GM18517 (cell line): ENCODE measurements around the gene UBN2.
"Not testable (repeated sequence)": the region's sequence is repeated elsewhere in the genome, so short reads cannot be mapped to it uniquely, and the experiment has no call there.

Experiments used
- ATAC-seq: cut with Tn5 transposase; IDR thresholded peaks from one replicate; pipeline ENCODE4 v1.9.1; 2021; ENCODE audit warnings: mild to moderate bottlenecking, moderate library complexity; ENCODE audit not compliant: unreplicated experiment

Gene UBN2

DNA sequence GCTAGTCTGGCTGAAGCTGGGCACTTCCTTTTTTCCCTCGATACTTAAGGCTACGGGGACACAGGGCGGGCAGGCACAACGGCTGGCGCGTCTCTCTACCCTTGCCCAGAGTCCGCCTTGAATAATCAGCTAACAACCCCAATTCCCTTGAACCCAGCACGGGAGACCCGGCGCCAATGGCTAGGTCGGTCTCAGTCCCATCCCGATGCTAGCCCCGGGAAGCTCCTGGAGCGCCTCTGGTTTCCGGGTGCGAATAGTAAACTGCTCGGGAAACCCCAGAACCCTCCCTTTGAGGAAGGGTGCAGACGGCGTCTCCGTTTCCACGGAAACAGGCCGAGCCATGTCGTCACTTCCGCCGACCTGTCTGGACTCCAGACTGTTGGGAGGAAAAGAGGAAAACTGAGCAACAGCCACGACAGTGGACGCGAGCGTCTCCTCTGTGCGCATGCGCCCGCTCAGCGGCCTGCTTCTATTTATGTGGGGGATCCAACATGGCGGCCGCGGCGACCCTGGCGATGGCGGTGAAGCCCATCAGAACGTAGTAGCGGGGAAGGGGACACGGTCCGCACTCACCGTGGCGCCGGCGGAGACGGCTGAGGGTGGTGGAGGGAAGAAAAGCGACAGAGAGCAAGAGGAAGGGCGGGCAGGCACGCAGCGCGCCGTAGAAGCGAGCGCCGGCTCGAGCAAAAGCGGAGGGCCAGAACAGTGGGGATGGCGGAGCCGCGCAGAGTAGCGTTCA lies at the start of gene UBN2:
Gene UBN2 (plus strand): TSS at position 464 of the 739 bp plus-strand sequence. CDS start 248 bp downstream, at position 712.
- peak; percentile 91 for ATAC-seq

DNA sequence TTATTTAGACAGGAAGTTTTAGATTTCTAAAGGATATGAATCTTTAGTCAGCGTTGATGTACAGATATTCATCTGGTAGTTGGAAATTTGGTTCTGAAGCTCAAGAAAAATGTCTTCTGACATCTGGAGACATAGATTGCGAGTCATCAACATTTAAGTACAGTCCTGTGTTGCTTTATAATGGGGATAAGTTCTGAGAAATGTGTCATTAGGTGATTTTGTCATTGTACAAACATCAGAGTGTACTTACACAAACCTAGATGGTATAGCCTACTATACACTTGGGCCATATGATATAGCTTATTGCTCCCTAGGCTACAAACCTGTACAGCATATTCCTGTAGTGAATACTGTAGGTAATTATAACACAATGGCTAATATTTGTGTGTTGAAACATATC lies 49.6 kb upstream of the UBN2 start:
- ATAC-seq, result no peak

DNA sequence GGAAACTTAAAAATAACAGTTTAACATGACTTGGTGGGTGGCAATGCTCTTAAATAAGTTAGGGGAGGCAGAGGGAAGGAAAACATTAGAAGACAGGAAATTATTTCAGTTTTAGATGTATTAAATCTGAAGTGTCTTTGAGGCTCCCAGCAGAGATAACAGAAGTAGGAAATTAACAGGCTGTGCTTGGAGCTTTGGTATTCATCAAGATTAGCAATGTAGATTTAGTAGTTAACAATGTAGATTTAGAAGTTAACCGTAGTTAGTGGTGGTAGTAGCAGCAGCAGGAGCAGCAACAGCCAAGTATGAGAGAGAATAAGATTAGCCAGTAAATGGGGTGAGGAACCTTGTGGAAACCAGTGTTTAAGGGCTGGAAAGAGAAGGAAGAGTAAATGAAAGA lies 48.7 kb upstream of the UBN2 start:
- ATAC-seq, result no peak

DNA sequence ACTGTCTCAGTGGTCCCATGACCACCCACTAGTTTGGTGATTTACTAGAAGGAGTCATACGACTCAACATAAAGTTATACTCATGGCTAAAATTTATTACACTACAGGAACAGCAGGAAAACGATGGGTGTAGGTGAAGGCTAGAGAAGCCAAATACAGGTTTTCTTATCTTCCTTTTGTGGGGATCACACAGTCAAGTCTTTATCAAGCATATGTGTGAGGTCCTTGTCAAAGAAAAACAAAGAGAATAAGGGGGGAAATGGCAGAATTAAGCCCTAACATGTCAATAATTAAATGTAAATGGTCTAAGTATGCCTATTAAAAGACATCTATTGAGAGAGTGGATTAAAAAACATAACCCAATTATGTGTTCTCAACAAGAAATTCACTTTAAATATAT lies 47.8 kb upstream of the UBN2 start:
- ATAC-seq, result no peak

DNA sequence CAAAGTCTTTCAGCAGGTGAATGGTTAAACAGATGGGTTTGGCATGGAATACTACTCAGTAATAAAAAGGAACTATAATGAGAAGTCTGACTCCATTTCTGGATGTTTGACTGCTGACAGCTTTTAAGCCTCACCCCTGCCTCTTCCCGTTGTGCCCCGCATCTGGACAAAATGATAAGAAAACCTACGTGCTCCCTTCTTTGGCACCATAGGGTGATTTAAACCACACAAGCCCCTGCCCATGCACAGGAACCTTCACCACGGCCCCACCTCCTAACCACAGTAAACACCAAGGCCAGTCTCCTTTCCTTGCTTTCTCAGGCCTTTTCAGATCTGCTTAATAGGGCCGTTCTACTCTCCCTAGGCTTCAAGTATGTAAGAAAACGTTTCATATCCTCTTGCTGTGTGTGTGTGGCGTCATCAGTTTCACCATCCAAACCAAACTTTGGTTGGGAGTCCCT lies 47.1 kb upstream of the UBN2 start:
- ATAC-seq, result no peak

DNA sequence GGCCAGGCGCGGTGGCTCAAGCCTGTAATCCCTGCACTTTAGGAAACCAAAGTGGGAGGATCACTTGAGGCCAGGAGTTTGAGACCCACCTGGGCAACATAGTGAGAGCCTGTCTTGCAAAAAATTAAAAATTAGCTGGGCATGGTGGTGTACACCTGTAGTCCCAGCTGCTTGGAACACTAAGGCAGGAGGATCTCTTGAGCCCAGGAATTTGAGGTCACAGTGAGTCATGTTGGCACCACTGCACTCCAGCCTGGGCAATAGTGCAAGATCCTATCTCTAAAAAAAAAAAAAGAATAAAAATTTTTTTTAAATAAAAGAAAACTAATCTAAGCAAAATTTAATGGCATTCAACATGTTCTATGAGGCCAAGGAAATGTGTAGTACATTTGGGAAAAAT lies 44.9 kb upstream of the UBN2 start:
- no peak for ATAC-seq

DNA sequence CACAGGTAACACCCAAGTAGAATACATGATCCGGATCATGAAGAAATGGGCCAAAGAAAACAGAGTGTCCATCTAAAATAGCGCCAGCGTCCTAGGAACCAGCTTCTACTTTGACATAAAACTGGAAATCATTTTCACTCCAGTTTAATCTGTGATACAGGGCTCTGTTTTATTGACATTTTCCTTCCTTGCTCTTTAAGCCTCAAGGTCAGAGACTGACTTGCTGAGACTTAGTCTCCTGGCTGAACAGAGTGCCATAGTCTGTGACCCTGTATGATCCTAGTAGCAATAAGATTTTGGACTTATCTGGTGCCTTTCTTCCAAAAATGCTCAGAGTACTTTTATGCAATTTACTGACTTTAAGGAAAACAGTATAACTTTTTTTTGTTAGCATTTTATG lies 41.7 kb upstream of the UBN2 start:
- no peak for ATAC-seq

DNA sequence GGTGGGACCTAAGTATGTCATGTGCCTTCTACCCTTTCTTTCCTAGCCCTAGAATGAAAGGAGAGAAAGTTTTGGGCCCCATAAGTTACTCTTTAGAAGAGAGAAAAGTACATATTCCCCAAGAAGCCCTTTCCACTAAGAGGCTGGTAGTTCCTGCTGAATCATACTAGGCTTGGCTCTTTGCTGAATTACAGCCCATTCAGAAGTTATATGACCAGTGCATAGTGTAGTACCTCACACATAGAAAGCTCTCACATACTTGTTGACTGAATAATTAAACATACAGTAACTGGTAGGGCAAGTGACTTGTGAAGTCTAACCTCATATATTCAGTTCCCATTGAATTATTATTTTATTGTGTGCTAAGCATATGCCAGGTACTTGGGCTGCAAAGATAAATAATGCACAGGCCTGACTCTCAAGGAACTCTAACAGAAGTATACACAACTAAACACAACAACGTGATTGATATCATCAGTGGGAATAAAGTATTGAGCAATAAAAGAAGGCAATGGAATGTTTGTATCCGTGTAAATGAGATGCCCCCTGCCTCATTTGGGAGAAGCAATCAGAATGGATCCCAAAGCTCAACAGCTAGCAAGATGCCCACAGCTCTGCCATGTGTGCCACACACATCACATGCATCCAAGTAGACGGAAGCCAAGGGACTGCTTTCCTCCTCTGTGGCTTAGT lies 38.9 kb upstream of the UBN2 start:
- ATAC-seq, result no peak

DNA sequence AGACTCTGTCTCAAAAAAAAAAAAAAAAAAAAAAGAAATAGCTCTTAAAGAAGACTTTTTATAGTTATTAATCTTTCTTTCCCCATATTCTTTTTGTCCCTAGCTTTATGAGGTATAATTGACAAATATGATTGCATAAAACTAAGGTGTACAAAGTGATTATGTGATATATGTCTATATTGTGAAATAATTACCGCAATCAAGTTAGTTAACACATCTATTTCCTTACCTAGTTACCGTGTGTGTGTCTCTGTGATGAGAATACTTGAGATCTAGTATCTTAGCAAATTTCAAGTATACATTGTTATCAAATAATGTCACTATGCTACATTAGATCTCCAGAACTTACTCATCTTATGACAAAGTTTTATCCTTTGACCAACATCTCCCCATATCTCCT lies 30.7 kb upstream of the UBN2 start:
- no peak for ATAC-seq

DNA sequence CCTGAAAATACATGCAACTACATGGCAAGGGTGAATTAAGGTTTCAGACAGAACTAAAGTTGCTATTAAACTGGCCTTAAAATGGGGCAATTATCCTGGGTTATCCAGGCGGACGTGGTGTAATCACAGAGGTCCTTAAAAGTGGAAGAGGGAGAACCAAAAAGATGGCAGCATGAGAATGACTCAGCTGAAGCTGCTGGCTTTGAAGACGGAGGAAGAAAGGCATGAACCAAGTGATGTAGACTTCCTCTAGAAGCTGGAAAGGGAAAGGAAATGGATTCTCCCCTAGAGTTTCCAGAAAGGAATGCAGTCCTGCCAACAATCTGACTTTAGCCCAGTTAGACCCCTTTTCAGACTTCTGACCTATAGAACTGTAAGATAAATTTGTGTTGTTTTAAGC lies 27.0 kb upstream of the UBN2 start:
- no peak for ATAC-seq

DNA sequence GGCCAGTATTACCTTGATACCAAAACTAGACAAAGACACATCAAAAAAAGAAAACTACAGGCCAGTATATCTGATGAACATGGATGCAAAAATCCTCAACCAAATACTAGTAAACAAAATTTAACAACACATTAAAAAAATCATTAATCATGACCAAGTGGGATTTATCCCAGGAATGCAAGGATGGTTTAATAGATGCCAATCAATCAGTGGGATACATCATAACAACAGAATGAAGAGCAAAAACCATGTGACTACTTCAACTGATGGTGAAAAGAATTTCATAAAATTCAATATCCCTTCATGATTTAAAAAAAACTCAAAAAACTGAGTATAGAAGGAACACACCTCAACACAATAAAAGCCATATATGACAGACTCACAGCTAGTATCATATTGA lies 25.2 kb upstream of the UBN2 start:
- no peak for ATAC-seq

DNA sequence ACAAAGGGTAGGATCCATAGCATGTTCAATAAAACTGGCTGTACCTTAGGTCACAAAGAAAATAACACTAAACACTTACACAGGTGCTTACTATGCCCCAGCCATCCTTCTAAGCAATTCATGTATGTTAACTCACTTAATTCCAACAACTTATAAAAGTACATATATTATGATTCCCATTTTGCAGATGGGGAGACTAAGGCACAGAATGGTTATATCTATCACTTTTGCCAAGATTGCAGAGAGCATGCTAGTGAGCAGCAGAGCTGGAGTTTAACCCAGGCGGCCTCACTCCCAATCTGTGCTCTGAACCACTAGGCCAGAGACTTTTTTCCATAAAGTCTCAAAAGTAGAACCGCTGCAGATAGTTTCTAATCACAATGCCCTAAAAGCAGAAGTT lies 18.9 kb upstream of the UBN2 start:
- no peak for ATAC-seq

DNA sequence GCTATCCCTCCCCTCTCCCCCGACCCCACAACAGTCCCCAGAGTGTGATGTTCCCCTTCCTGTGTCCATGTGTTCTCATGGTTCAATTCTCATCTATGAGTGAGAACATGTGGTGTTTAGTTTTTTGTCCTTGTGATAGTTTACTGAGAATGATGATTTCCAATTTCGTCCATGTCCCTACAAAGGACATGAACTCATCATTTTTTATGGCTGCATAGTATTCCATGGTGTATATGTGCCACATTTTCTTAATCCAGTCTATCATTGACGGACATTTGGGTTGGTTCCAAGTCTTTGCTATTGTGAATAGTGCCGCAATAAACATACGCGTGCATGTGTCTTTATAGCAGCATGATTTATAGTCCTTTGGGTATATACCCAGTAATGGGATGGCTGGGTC lies 17.5 kb upstream of the UBN2 start:
- not testable (repeated sequence) for ATAC-seq

DNA sequence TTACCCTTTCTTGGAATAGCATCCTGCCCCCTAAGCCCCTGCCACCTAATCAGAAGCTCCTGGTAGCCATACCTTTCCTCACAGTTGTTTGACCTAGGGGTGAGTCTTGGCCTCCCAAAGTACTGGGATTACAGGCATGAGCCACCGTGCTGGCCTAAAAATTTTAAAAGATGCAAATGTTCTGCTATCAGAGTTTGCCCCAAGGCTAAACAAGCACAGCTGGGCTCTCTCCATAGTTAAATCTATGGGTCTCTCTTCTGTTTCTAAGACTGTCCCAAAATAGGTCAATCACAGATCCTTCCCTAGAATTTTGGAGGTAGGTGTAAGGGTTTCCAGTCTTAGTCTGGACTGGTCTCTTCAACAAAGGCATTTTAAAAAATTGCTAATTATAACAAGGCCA lies 12.9 kb upstream of the UBN2 start:
- ATAC-seq, result no peak

DNA sequence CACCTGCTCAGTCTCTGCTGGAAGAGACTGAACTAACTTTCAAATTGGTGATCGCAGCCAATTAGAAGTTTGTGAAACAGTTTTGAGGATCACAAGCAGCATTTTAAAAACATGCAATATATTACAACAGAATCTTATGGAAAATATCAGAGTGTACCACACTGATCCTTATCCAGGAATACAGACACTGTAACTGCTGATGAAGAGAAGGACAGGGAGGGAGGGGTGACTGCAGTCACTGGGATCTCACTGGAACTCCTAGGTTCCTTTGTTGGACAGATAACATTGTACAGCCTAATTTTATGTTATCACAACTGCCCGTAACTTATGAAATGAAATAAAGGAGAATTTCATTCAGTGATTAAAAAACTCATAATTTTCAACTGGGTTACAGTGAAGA lies 6.8 kb upstream of the UBN2 start:
- ATAC-seq, result no peak

DNA sequence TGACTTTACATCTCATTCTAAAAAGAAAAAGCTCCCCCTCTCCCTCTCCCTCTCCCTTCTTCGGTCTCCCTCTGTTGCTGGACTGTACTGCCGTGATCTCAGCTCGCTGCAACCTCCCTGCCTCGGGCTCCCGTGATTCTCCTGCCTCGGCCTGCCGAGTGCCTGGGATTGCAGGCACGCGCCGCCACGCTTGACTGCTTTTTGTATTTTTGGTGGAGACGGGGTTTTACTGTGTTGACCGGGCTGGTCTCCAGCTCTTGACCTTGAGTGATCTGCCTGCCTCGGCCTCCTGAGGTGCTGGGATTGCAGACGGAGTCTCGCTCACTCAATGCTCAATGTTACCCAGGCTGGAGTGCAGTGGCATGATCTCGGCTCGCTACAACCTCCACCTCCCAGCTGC lies 6.2 kb upstream of the UBN2 start:
- not testable (repeated sequence) for ATAC-seq

DNA sequence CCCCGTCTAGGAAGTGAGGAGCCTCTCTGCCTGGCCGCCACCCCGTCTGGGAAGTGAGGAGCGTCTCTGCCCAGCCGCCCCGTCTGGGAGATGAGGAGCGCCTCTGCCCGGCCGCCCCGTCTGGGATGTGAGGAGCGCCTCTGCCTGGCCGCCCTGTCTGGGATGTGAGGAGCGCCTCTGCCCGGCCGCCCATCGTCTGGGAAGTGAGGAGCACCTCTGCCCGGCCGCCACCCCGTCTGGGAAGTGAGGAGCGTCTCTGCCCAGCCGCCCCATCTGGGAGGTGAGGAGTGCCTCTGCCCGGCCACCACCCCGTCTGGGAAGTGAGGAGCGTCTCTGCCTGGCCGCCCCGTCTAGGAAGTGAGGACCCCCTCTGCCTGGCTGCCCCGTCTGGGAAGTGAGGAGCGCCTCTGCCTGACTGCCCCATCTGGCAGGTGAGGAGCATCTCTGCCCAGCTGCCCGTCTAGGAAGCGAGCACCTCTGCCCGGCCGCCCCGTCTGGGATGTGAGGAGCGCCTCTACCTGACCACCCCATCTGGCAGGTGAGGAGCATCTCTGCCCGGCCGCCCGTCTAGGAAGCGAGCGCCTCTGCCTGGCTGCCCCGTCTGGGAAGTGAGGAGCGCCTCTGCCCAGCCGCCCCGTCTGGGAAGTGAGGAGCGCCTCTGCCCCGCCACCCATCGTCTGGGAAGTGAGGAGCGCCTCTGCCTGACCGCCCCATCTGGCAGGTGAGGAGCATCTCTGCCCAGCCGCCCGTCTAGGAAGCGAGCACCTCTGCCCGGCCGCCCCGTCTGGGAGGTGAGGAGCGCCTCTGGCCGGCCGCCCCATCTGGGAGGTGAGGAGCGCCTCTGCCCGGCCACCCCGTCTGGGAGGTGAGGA lies 5.5 kb upstream of the UBN2 start:
- not testable (repeated sequence) for ATAC-seq

DNA sequence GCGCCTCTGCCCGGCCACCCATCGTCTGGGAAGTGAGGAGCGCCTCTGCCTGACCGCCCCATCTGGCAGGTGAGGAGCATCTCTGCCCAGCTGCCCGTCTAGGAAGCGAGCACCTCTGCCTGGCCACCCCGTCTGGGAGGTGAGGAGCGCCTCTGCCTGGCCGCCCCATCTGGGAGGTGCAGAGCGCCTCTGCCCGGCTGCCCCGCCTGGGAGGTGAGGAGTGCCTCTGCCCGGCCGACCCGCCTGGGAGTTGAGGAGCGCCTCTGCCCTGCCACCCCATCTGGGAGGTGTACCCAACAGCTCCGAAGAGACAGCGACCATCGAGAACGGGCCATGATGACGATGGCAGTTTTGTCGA lies 4.9 kb upstream of the UBN2 start:
- ATAC-seq, result not testable (repeated sequence)

DNA sequence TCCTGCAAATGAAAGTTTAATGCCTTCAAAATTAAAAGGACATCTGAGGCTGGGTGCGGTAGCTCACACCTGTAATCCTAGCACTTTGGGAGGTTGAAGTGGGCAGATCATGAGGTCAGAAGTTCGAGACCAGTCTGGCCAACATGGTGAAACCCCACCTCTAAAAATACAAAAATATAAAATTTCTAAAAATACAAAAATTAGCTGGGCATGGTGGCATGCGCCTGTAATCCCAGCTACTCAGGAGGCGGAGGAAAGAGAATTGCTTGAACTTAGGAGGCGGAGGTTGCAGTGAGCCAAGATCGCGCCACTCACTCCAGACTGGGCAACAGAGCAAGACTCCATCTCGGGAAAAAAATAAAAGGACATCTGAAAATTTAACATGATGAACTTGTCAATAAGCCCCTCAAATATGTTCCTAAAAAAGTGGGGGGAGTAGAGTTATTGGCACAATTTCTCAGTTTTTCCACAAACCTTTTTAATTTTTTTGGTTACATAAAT lies 4.0 kb upstream of the UBN2 start:
- ATAC-seq, result not testable (repeated sequence)

DNA sequence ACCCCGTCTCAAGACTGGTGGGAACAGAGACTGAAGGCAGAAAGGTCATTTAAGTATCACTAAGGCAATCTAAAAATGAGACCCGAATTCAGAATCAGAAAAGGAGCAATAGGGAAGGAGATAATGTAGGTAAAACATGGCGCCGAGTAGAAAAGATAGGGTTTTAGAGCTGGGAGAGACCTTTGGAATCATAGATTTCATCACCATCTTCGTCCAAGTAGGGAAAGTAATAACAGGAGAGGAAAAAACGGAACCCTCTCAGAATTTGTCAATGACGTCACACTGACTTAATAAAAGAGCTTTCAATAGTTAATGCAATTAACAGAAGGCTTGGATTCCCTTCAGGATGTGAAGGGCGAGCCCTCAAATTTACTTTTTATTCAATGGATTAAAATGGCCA lies 1.0 kb upstream of the UBN2 start:
- no peak for ATAC-seq

DNA sequence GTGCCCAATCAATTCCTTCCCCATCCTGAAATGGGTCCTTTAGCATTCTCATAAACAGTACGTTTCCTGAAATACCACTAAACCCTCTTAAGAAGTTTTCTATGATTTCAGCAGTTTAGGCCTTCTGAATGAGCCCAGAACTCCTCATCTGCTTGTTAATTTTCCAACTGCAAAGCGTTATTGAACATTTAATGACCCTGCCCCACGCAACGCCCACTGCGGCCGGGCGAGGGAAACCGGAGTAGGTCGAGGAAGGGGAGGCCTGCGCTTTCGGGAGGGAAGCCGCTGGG lies 608 bp upstream of the UBN2 start:
- no peak for ATAC-seq
